ENCODE measurements around the gene POLQ.
"Not testable (repeated sequence)": the region's sequence is repeated elsewhere in the genome, so short reads cannot be mapped to it uniquely, and the experiment has no call there.

The POLQ gene

GRCh38 chr3:121508389-121508788 is 37.4 kb downstream of the POLQ start:
- no peak for DNase-seq

GRCh38 chr3:121505256-121505655 is 40.5 kb downstream of the POLQ start:
- DNase-seq = no peak

- DNase-seq = no peak
These were observed 41.2 kb downstream of the POLQ start for GRCh38 chr3:121504618-121505017.

GRCh38 chr3:121496786-121497185 is 49.0 kb downstream of the POLQ start:
- DNase-seq = no peak

- DNase-seq = no peak
These were observed 52.4 kb downstream of the POLQ start for GRCh38 chr3:121493431-121493830.

- DNase-seq = no peak
These were observed 54.0 kb downstream of the POLQ start for GRCh38 chr3:121491683-121492320.

GRCh38 chr3:121490161-121490560 is 55.6 kb downstream of the POLQ start:
- DNase-seq = no peak

GRCh38 chr3:121488628-121489027 is 57.2 kb downstream of the POLQ start:
- DNase-seq = no peak

- no peak for DNase-seq
These were observed 62.5 kb downstream of the POLQ start for GRCh38 chr3:121483290-121483689.

- DNase-seq = no peak
These were observed 63.1 kb downstream of the POLQ start for GRCh38 chr3:121482660-121483059.

- DNase-seq = no peak
These were observed 64.5 kb downstream of the POLQ start for GRCh38 chr3:121481106-121481880.

- DNase-seq = no peak
These were observed 68.2 kb downstream of the POLQ start for GRCh38 chr3:121477589-121477988.

- no peak for DNase-seq
These were observed 72.8 kb downstream of the POLQ start for GRCh38 chr3:121473001-121473400.

- DNase-seq = no peak
These were observed 78.7 kb downstream of the POLQ start for GRCh38 chr3:121467085-121467484.

- DNase-seq = no peak
These were observed 82.0 kb downstream of the POLQ start for GRCh38 chr3:121463745-121464144.

- no peak for DNase-seq
These were observed 83.2 kb downstream of the POLQ start for GRCh38 chr3:121462565-121462964.

GRCh38 chr3:121451752-121452151 is 94.0 kb downstream of the POLQ start:
- not testable (repeated sequence) for DNase-seq

- no peak for DNase-seq
These were observed 102.3 kb downstream of the POLQ start for GRCh38 chr3:121443456-121443855.

GRCh38 chr3:121436641-121437040 is 109.1 kb downstream of the POLQ start:
- no peak for DNase-seq

GRCh38 chr3:121436074-121436473 is 109.7 kb downstream of the POLQ start:
- no peak for DNase-seq

GRCh38 chr3:121431726-121432517 is 113.9 kb downstream of the POLQ start:
- no peak for DNase-seq

GRCh38 chr3:121430664-121431215 is 115.0 kb downstream of the POLQ start:
- DNase-seq = no peak

GRCh38 chr3:121424549-121424948 is 121.2 kb downstream of the POLQ start:
- DNase-seq = no peak

- DNase-seq = no peak
These were observed 127.6 kb downstream of the POLQ start for GRCh38 chr3:121418182-121418581.
